HuH-7 (cell line): ENCODE data around the gene MADD.

Experiments
- DNase-seq: peaks from one replicate; pipeline ENCODE4 v3.0.0; 2011; ENCODE audit warnings: low spot score

The MADD gene

GRCh38 chr11:47340980-47341775, 71.2 kb downstream of the MADD start:
- no peak for DNase-seq

GRCh38 chr11:47342036-47342803, 72.3 kb downstream of the MADD start:
- DNase-seq, result no peak

- DNase-seq, result no peak
Measured at GRCh38 chr11:47342854-47343253, 72.9 kb downstream of the MADD start.

- no peak for DNase-seq
Measured at GRCh38 chr11:47345890-47346563, 76.1 kb downstream of the MADD start.

GRCh38 chr11:47347137-47347536, 77.2 kb downstream of the MADD start:
- DNase-seq, result no peak

GRCh38 chr11:47348131-47348802, 78.3 kb downstream of the MADD start:
- no peak for DNase-seq

GRCh38 chr11:47348859-47349258, 78.9 kb downstream of the MADD start:
- peak; percentile 90 for DNase-seq

GRCh38 chr11:47349521-47350095, 79.7 kb downstream of the MADD start:
- no peak for DNase-seq

GRCh38 chr11:47350315-47350714, 80.4 kb downstream of the MADD start:
- no peak for DNase-seq

GRCh38 chr11:47351156-47352126, 81.5 kb downstream of the MADD start:
- DNase-seq, result no peak

- no peak for DNase-seq
Measured at GRCh38 chr11:47352556-47352955, 82.6 kb downstream of the MADD start, which contains the start of gene MYBPC3. Gene MYBPC3 (minus strand): TSS chr11:47352702. CDS start chr11:47352647, 55 bp downstream.

GRCh38 chr11:47353978-47354774, 84.2 kb downstream of the MADD start:
- DNase-seq, result no peak

GRCh38 chr11:47354913-47355282, 85.0 kb downstream of the MADD start:
- peak; percentile 76 for DNase-seq

- peak; percentile 97 for DNase-seq
Measured at GRCh38 chr11:47355283-47356128, 85.6 kb downstream of the MADD start.

GRCh38 chr11:47356129-47356997, 86.4 kb downstream of the MADD start:
- DNase-seq, result no peak

GRCh38 chr11:47356998-47357329, 87.0 kb downstream of the MADD start:
- no peak for DNase-seq

- no peak for DNase-seq
Measured at GRCh38 chr11:47357985-47358730, 88.2 kb downstream of the MADD start.
